ENCODE data around the gene EGR2. TPM values are rescaled to one million over a fixed set of nuclear protein-coding genes. Genes with fewer than 3 reads are reported as not detected.
A peak's percentile ranks its signal among the peaks of the same experiment; 100 is the strongest.

The EGR2 gene
- total RNA-seq, 1 donor from 2014 or later: 12.1 TPM

DNA sequence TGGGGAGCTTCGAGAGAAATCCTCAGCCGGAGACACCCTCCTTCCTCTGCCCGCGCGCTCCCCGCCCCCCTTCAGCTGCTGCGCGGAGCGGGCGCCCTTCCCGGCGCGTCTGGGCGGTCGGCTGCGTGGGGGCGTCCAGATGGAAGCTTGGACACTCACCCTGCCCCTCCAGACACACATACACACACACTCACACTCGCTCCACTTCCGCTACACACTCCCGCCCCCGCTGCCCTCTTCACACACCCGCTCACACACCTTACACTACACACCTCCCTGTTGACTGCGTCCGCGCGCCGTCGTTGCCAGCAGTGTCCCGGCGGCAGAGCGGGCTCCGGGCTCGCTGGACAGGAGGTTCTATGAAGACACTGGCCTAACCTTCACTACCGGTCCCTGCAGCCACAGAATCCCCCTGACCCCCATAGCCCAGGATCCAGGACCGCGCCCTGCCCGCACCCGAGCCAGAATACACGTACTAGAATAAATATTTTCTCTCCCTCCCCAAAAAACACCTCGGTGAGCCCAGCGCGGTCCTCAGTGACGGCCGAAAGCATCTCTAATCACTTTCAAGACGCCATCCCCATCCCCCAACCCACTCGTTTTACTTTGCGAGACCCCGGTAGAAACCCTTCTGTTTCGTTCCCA is 1.1 kb upstream of the EGR2 start:
- Mint-ChIP-seq H3K27ac (ENCODE audit: unreplicated experiment) (peak overlapping the region; percentile 97), H3K27me3 (ENCODE audit: low read depth, unreplicated experiment) (peaks cover 33% of the 10 kb centered on the region), H3K4me3 (ENCODE audit: unreplicated experiment) (peak overlapping the region; percentile 92), H3K9me3 (ENCODE audit: unreplicated experiment) (no peaks in the 10 kb centered on the region), H3K36me3 (ENCODE audit: low read depth, unreplicated experiment) (peaks cover 12% of the 10 kb centered on the region), H3K4me1 (ENCODE audit: low read depth, unreplicated experiment) (peaks cover 22% of the 10 kb centered on the region)
- peak overlapping the region; percentile 89 for H3K4me3 ChIP-seq (ENCODE audit: insufficient read depth, low read depth, low read length)
- H3K79me2 ChIP-seq (ENCODE audit: insufficient read depth, low read length): no peaks in the 10 kb centered on the region
- peaks cover 50% of the 10 kb centered on the region for H3K27me3 ChIP-seq (ENCODE audit: insufficient read depth, low read length)
- DNase-seq (ENCODE audit: low read depth) (peak; percentile 44), FAIRE-seq (no peak)
- peaks cover 25% of the 10 kb centered on the region for H3K4me1 ChIP-seq (ENCODE audit: insufficient read depth, low read length)
- peak overlapping the region; percentile 51 for H3K27ac ChIP-seq (ENCODE audit: low read depth, low read length)
- H2AFZ ChIP-seq (ENCODE audit: low read depth, low read length): peak overlapping the region; percentile 85
- TF ChIP-seq EZH2 (IDR thresholded peaks at IDR 0.05; ENCODE audit: insufficient read depth, low read length): no peak
- TF ChIP-seq, protein P1, sequence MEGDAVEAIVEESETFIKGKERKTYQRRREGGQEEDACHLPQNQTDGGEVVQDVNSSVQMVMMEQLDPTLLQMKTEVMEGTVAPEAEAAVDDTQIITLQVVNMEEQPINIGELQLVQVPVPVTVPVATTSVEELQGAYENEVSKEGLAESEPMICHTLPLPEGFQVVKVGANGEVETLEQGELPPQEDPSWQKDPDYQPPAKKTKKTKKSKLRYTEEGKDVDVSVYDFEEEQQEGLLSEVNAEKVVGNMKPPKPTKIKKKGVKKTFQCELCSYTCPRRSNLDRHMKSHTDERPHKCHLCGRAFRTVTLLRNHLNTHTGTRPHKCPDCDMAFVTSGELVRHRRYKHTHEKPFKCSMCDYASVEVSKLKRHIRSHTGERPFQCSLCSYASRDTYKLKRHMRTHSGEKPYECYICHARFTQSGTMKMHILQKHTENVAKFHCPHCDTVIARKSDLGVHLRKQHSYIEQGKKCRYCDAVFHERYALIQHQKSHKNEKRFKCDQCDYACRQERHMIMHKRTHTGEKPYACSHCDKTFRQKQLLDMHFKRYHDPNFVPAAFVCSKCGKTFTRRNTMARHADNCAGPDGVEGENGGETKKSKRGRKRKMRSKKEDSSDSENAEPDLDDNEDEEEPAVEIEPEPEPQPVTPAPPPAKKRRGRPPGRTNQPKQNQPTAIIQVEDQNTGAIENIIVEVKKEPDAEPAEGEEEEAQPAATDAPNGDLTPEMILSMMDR (IDR thresholded peaks at IDR 0.05; ENCODE audit: insufficient read depth, low read depth, low read length): no peak
- H3K9ac ChIP-seq (ENCODE audit: low read length): peak overlapping the region; percentile 78
- no peaks in the 10 kb centered on the region for H3K36me3 ChIP-seq (ENCODE audit: insufficient read depth, low read length)
- H3K4me2 ChIP-seq (ENCODE audit: low read length): peak overlapping the region; percentile 99
- H4K20me1 ChIP-seq (ENCODE audit: insufficient read depth, low read length): peaks cover 22% of the 10 kb centered on the region
- no peaks in the 10 kb centered on the region for H3K9me3 ChIP-seq (ENCODE audit: insufficient read depth, low read depth, low read length)

DNA sequence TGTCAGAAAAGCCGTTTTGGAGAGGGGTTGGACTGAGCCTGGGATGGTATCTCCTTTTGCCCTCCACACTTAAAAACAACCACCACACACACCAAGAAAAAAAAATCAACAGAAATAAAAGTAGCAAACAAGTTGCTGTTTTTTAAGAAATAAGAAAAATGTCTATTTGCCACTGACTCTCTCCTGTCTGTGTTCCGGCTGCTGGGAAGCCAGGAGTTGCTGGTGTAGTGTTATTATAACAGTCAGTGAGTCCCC is 163 bp downstream of the EGR2 start:
- Histone ChIP-seq H3K4me3 (ENCODE audit: insufficient read depth, low read depth, low read length) (peak overlapping the region; percentile 89), H3K79me2 (ENCODE audit: insufficient read depth, low read length) (no peaks in the 10 kb centered on the region), H3K4me2 (ENCODE audit: low read length) (peak overlapping the region; percentile 99), H3K9ac (ENCODE audit: low read length) (peak overlapping the region; percentile 78), H2AFZ (ENCODE audit: low read depth, low read length) (peak overlapping the region; percentile 85), H3K27ac (ENCODE audit: low read depth, low read length) (no peak overlapping the region), H3K36me3 (ENCODE audit: insufficient read depth, low read length) (no peaks in the 10 kb centered on the region), H3K4me1 (ENCODE audit: insufficient read depth, low read length) (peaks cover 25% of the 10 kb centered on the region), H3K27me3 (ENCODE audit: insufficient read depth, low read length) (peaks cover 43% of the 10 kb centered on the region), H3K9me3 (ENCODE audit: insufficient read depth, low read depth, low read length) (no peaks in the 10 kb centered on the region), H4K20me1 (ENCODE audit: insufficient read depth, low read length) (peaks cover 28% of the 10 kb centered on the region)
- H3K36me3 Mint-ChIP-seq (ENCODE audit: low read depth, unreplicated experiment): peaks cover 12% of the 10 kb centered on the region
- peaks cover 24% of the 10 kb centered on the region for H3K4me1 Mint-ChIP-seq (ENCODE audit: low read depth, unreplicated experiment)
- TF ChIP-seq, protein P1 (IDR thresholded peaks at IDR 0.05; ENCODE audit: insufficient read depth, low read depth, low read length): no peak
- TF ChIP-seq EZH2 (IDR thresholded peaks at IDR 0.05; ENCODE audit: insufficient read depth, low read length): no peak
- H3K27me3 Mint-ChIP-seq (ENCODE audit: low read depth, unreplicated experiment): peaks cover 29% of the 10 kb centered on the region
- FAIRE-seq: no peak
- no peaks in the 10 kb centered on the region for H3K9me3 Mint-ChIP-seq (ENCODE audit: unreplicated experiment)
- peak overlapping the region; percentile 96 for H3K27ac Mint-ChIP-seq (ENCODE audit: unreplicated experiment)
- peak overlapping the region; percentile 92 for H3K4me3 Mint-ChIP-seq (ENCODE audit: unreplicated experiment)
- DNase-seq (ENCODE audit: low read depth): no peak

DNA sequence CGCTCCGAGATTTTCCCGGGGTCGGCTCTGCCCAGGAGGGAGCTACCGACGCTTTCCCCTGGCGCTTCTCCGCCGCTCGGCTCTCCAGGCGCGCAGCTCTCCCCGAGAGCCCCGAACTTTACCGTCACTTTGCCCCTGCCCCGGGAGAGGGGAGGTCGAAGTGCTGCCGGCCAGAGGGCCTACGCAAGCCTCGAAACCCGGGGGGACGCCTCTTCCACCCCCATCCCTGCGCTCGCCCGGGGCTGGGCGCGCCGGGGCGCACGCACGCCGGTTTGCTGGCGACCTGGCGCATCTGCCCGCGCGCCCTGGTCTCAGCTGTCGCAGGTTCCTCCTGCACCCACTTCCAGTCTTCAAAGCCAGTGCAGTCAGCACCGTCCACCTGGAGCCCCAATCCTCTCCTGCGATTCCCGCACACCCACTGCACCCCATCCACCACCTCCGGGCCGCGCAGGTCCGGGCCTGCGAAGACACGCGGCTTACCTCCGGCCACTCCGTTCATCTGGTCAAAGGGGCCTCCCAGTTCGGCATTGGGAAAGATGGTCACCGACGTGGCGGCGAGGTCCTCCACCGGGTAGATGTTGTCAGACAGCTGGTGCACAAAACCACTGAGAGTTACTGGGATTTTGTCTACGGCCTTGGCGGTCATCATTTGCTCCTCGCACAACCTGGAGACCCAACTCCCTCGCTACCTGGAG is 638 bp downstream of the EGR2 start:
- H3K27me3 ChIP-seq (ENCODE audit: insufficient read depth, low read length): peaks cover 38% of the 10 kb centered on the region
- peak overlapping the region; percentile 89 for H3K4me3 ChIP-seq (ENCODE audit: insufficient read depth, low read depth, low read length)
- H3K9ac ChIP-seq (ENCODE audit: low read length): peak overlapping the region; percentile 78
- TF ChIP-seq, protein P1 (IDR thresholded peaks at IDR 0.05; ENCODE audit: insufficient read depth, low read depth, low read length): no peak
- peak; percentile 93 for TF ChIP-seq EZH2 (IDR thresholded peaks at IDR 0.05; ENCODE audit: insufficient read depth, low read length)
- no peaks in the 10 kb centered on the region for H3K36me3 ChIP-seq (ENCODE audit: insufficient read depth, low read length)
- H3K4me2 ChIP-seq (ENCODE audit: low read length): peak overlapping the region; percentile 99
- DNase-seq (ENCODE audit: low read depth) (peak; percentile 31), FAIRE-seq (no peak)
- H3K27ac Mint-ChIP-seq (ENCODE audit: unreplicated experiment): peak overlapping the region; percentile 96
- H3K9me3 Mint-ChIP-seq (ENCODE audit: unreplicated experiment): no peaks in the 10 kb centered on the region
- no peaks in the 10 kb centered on the region for H3K9me3 ChIP-seq (ENCODE audit: insufficient read depth, low read depth, low read length)
- peaks cover 27% of the 10 kb centered on the region for H3K4me1 Mint-ChIP-seq (ENCODE audit: low read depth, unreplicated experiment)
- no peak overlapping the region for H3K27ac ChIP-seq (ENCODE audit: low read depth, low read length)
- H2AFZ ChIP-seq (ENCODE audit: low read depth, low read length): peak overlapping the region; percentile 85
- peaks cover 24% of the 10 kb centered on the region for H3K27me3 Mint-ChIP-seq (ENCODE audit: low read depth, unreplicated experiment)
- H3K4me1 ChIP-seq (ENCODE audit: insufficient read depth, low read length): peaks cover 25% of the 10 kb centered on the region
- H3K36me3 Mint-ChIP-seq (ENCODE audit: low read depth, unreplicated experiment): peaks cover 12% of the 10 kb centered on the region
- H4K20me1 ChIP-seq (ENCODE audit: insufficient read depth, low read length): peaks cover 33% of the 10 kb centered on the region
- peak overlapping the region; percentile 92 for H3K4me3 Mint-ChIP-seq (ENCODE audit: unreplicated experiment)
- H3K79me2 ChIP-seq (ENCODE audit: insufficient read depth, low read length): no peaks in the 10 kb centered on the region
